ENCODE data around the gene PTPRG. TPM values are rescaled to one million over a fixed set of nuclear protein-coding genes. Genes with fewer than 3 reads are reported as not detected.

Gene PTPRG
- total and polyA plus RNA-seq, 10 of the 15 experiments (the other 5 are each of a cell fraction or from before 2014, with no cell fraction given) = 0.29 to 20.7 (median 1.4) TPM

DNA sequence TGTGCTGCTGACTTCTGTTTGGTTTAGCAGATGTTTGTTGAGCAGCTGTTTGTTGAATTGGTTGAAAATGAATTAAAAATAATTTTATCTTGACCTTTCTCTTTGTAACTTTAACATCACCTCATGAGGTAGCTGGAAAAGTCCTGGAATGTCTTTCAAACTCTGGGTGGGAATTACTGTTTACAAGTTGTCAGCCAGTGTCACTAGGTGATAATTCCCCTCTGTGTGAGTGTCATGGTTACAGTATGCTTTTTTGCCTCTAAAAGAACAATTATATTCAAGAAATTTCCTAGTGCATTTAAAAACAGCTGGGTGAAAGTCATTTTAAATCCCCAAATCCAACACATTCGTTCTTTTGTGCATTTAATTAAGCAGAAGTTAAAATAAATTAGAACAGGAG lies 113.2 kb downstream of the PTPRG start:
- in situ Hi-C loops (cut with MboI) (no loop called here), intact Hi-C loops (cut with micrococcal nuclease; ENCODE audit: unreplicated experiment) (no loop called here)
- no peaks in the 10 kb centered on the region for H3K9me3 ChIP-seq (replicated peaks; ENCODE audit: control insufficient read depth, insufficient read depth, low read length)
- POLR2A ChIA-PET = interaction anchor here (0.6 kb wide), 1 partner anchor 76 kb away, joined by 3 read pairs; no protein-coding TSS in a partner anchor
- H3K4me2 ChIP-seq (ENCODE audit: control insufficient read depth, insufficient read depth) = no peak overlapping the region
- no peaks in the 10 kb centered on the region for H3K79me2 ChIP-seq (ENCODE audit: control insufficient read depth, insufficient read depth, low read length)
- BruUV-seq (replicated peaks) = no TSS peak
- WGBS (ENCODE audit: insufficient coverage, insufficient replicate concordance, low lambda C conversion rate, missing lambda C conversion rate) = 0% methylated on average over 1 of the region's 1 CpG
- SMC1A ChIA-PET (ENCODE audit: uncharacterized antibody, unreplicated experiment) = interaction anchor here (0.6 to 1.3 kb wide), 4 partner anchors 22 to 217 kb away, joined by 3 read pairs; no protein-coding TSS in a partner anchor
- ATAC-seq (no peak), DNase-seq (ENCODE audit: low read depth, low spot score) (no peak), FAIRE-seq (no peak)
- H2AFZ ChIP-seq (ENCODE audit: control insufficient read depth, low read depth, low read length) = no peak overlapping the region
- H3K36me3 ChIP-seq (ENCODE audit: control insufficient read depth in 2 of 2, insufficient read depth in 2 of 2, low read length in 1 of 2) = no peaks in the 10 kb centered on the region
- no peak for TF ChIP-seq RBBP5 (conservative IDR thresholded peaks at IDR 0.05)
- no peak overlapping the region for H3K9ac ChIP-seq (ENCODE audit: control insufficient read depth, insufficient read depth, low read length)
- no peaks in the 10 kb centered on the region for H3K27me3 ChIP-seq (replicated peaks in 1 of 2; ENCODE audit: control insufficient read depth in 2 of 2, insufficient read depth in 2 of 2, low read length in 1 of 2)
- no peak overlapping the region for H3K27ac ChIP-seq (ENCODE audit: control insufficient read depth, insufficient read depth)
- H3K4me1 ChIP-seq (ENCODE audit: control insufficient read depth, insufficient read depth, low read length) = no peaks in the 10 kb centered on the region
- no peaks in the 10 kb centered on the region for H4K20me1 ChIP-seq (ENCODE audit: control insufficient read depth, insufficient read depth)
- CTCF ChIA-PET = interaction anchor here (1.2 to 1.3 kb wide), 2 partner anchors 110 to 184 kb away, joined by 3 to 4 read pairs; no protein-coding TSS in a partner anchor
- RAD21 ChIA-PET (ENCODE audit: unreplicated experiment) = interaction anchor here (0.7 kb wide), 1 partner anchor 164 kb away, joined by 3 read pairs; no protein-coding TSS in a partner anchor
- H3K4me3 ChIP-seq = no peak overlapping the region

DNA sequence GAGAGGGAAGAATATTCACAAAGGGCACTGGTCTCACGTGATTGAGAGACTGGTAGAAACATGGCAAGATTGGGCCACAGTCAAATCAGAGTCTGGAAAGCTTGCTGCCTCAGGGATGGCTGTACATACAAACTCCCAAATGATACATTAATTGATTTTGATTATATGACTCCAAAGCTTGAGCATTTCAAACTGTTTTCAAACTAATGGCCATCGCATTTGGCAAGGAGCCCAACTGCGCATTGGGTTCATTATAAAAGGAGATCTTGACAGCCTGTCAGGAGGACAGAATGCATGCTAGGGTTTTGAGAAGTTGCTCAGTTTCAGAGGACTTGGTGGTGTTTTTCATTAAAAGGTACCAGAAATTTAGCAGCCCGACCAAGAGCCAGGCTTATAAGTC lies 117.7 kb downstream of the PTPRG start:
- Histone ChIP-seq H4K20me1 (ENCODE audit: control insufficient read depth, insufficient read depth) (no peaks in the 10 kb centered on the region), H3K36me3 (ENCODE audit: control insufficient read depth in 2 of 2, insufficient read depth in 2 of 2, low read length in 1 of 2) (no peaks in the 10 kb centered on the region), H3K4me2 (ENCODE audit: control insufficient read depth, insufficient read depth) (no peak overlapping the region), H3K27ac (ENCODE audit: control insufficient read depth, insufficient read depth) (no peak overlapping the region), H2AFZ (ENCODE audit: control insufficient read depth, low read depth, low read length) (no peak overlapping the region), H3K79me2 (ENCODE audit: control insufficient read depth, insufficient read depth, low read length) (no peaks in the 10 kb centered on the region), H3K4me1 (ENCODE audit: control insufficient read depth, insufficient read depth, low read length) (no peaks in the 10 kb centered on the region), H3K27me3 (replicated peaks in 1 of 2; ENCODE audit: control insufficient read depth in 2 of 2, insufficient read depth in 2 of 2, low read length in 1 of 2) (no peaks in the 10 kb centered on the region; a peak in 1 of 4 replicates), H3K4me3 (no peak overlapping the region), H3K9ac (ENCODE audit: control insufficient read depth, insufficient read depth, low read length) (no peak overlapping the region), H3K9me3 (replicated peaks; ENCODE audit: control insufficient read depth, insufficient read depth, low read length) (no peaks in the 10 kb centered on the region)
- BruUV-seq (replicated peaks) = no TSS peak
- no peak for FAIRE-seq
- ChIA-PET POLR2A (interaction anchor here (1.1 to 1.2 kb wide), 2 partner anchors 10 kb away, joined by 3 read pairs; no protein-coding TSS in a partner anchor), SMC1A (ENCODE audit: uncharacterized antibody, unreplicated experiment) (interaction anchor here (1.7 to 5.5 kb wide), 3 partner anchors 10 to 24 kb away, joined by 4 to 34 read pairs (median 11); no protein-coding TSS in a partner anchor), CTCF (interaction anchor here (2.4 kb wide), 1 partner anchor 10 kb away, joined by 7 read pairs; no protein-coding TSS in a partner anchor), RAD21 (ENCODE audit: unreplicated experiment) (no interaction called here)
- intact Hi-C loops (cut with micrococcal nuclease; ENCODE audit: unreplicated experiment) = no loop called here
- in situ Hi-C loops (cut with MboI) = no loop called here
- WGBS (ENCODE audit: insufficient coverage, insufficient replicate concordance, low lambda C conversion rate, missing lambda C conversion rate) = 50% methylated on average over 4 of the region's 4 CpGs
- ATAC-seq = no peak
- DNase-seq (ENCODE audit: low read depth, low spot score) = no peak
- TF ChIP-seq TCF3 (IDR thresholded peaks at IDR 0.05; ENCODE audit: borderline replicate concordance, insufficient read depth, low read depth, low read length) = no peak
- TF ChIP-seq STAT3 (IDR thresholded peaks at IDR 0.05; ENCODE audit: low read depth, low read length) = no peak
- TF ChIP-seq RUNX3 (IDR thresholded peaks at IDR 0.05; ENCODE audit: low read length) = no peak
- TF ChIP-seq POLR2A (IDR thresholded peaks at IDR 0.05; ENCODE audit: low read depth, low read length) = no peak
- TF ChIP-seq MXI1 (IDR thresholded peaks at IDR 0.05; ENCODE audit: low read depth, low read length) = no peak
- no peak for TF ChIP-seq MEF2A (IDR thresholded peaks at IDR 0.05; ENCODE audit: insufficient read depth, low read depth, low read length)
- TF ChIP-seq YBX1 (IDR thresholded peaks at IDR 0.05) = no peak
- no peak for TF ChIP-seq POLR2AphosphoS2 (IDR thresholded peaks at IDR 0.05; ENCODE audit: low read depth, low read length)
- TF ChIP-seq, protein P1, sequence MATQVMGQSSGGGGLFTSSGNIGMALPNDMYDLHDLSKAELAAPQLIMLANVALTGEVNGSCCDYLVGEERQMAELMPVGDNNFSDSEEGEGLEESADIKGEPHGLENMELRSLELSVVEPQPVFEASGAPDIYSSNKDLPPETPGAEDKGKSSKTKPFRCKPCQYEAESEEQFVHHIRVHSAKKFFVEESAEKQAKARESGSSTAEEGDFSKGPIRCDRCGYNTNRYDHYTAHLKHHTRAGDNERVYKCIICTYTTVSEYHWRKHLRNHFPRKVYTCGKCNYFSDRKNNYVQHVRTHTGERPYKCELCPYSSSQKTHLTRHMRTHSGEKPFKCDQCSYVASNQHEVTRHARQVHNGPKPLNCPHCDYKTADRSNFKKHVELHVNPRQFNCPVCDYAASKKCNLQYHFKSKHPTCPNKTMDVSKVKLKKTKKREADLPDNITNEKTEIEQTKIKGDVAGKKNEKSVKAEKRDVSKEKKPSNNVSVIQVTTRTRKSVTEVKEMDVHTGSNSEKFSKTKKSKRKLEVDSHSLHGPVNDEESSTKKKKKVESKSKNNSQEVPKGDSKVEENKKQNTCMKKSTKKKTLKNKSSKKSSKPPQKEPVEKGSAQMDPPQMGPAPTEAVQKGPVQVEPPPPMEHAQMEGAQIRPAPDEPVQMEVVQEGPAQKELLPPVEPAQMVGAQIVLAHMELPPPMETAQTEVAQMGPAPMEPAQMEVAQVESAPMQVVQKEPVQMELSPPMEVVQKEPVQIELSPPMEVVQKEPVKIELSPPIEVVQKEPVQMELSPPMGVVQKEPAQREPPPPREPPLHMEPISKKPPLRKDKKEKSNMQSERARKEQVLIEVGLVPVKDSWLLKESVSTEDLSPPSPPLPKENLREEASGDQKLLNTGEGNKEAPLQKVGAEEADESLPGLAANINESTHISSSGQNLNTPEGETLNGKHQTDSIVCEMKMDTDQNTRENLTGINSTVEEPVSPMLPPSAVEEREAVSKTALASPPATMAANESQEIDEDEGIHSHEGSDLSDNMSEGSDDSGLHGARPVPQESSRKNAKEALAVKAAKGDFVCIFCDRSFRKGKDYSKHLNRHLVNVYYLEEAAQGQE (IDR thresholded peaks at IDR 0.05; ENCODE audit: low read depth, low read length) = no peak
- TF ChIP-seq NFYB (IDR thresholded peaks at IDR 0.05; ENCODE audit: insufficient read depth, low read depth, low read length) = no peak
- TF ChIP-seq CHD2 (IDR thresholded peaks at IDR 0.05; ENCODE audit: borderline replicate concordance, low read depth, low read length) = no peak
